Nephron (organoid): ENCODE results near the gene MAPKBP1.

Experiments used
- H3K27ac Mint-ChIP-seq, 3 experiments: 2 replicates each; pipeline ENCODE4 v1.8.0; 2020; ENCODE audit warnings: mixed read lengths in 3 of 3, mild to moderate bottlenecking in 2 of 3, moderate library complexity in 1 of 3
- H3K27me3 Mint-ChIP-seq: 2 replicates; pipeline ENCODE4 v1.8.0; 2021; ENCODE audit warnings: low read depth, mild to moderate bottlenecking, moderate library complexity, mixed read lengths
- H3K36me3 Mint-ChIP-seq: 2 replicates; pipeline ENCODE4 v1.8.0; 2020; ENCODE audit warnings: low read depth, mixed read lengths
- H3K4me1 Mint-ChIP-seq: 2 replicates; pipeline ENCODE4 v1.8.0; 2020; ENCODE audit warnings: mixed read lengths
- H3K4me3 Mint-ChIP-seq, 3 experiments: 2 replicates each; pipeline ENCODE4 v1.8.0; 2020; ENCODE audit warnings: mild to moderate bottlenecking in 3 of 3, mixed read lengths in 3 of 3, moderate library complexity in 2 of 3
- H3K9me3 Mint-ChIP-seq: 2 replicates; pipeline ENCODE4 v1.8.0; 2020; ENCODE audit warnings: mixed read lengths
- CTCF ChIP-seq, 3 experiments: fragments of 200-600 bp; sonication (generic); IDR thresholded peaks; one replicate each; pipeline ENCODE4 v1.5.0; 2021; ENCODE audit warnings: antibody characterized with exemption in 3 of 3; ENCODE audit not compliant: unreplicated experiment in 3 of 3

The MAPKBP1 gene

DNA sequence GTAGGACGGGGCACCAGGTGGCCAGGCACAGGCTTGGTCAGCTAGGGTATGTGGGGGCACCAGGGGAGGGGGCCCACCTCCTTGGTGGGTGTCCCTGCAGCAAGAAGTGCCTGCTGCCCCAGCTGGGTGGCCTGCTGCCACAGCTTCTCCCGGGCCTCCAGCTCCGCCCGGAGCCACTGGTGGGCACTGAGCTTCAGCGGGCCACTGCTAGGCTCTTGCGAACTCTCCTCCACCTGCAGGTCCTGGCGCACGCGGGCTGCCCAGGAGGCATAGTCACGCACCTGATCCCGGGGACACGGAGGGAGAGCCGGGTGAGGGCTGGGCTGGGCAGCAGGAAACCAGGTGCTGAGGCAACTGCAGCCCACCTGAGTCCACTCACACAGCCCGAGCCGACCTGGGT is 94.0 kb downstream of the MAPKBP1 start:
- peaks cover 12% of the 10 kb centered on the region for H3K27me3 Mint-ChIP-seq
- no peaks in the 10 kb centered on the region for H3K9me3 Mint-ChIP-seq
- no peaks in the 10 kb centered on the region for H3K36me3 Mint-ChIP-seq
- H3K4me1 Mint-ChIP-seq: peaks cover 5% of the 10 kb centered on the region
- H3K27ac Mint-ChIP-seq: no peak overlapping the region
- no peak overlapping the region for H3K4me3 Mint-ChIP-seq
- no peak for TF ChIP-seq CTCF (IDR thresholded peaks at IDR 0.05; ENCODE audit: unreplicated experiment in 3 of 3)

- Mint-ChIP-seq H3K4me3 (no peak overlapping the region), H3K9me3 (no peaks in the 10 kb centered on the region), H3K36me3 (no peaks in the 10 kb centered on the region), H3K27me3 (peaks cover 12% of the 10 kb centered on the region), H3K4me1 (peaks cover 5% of the 10 kb centered on the region), H3K27ac (peak overlapping the region in 2 of 3 experiments; percentile 8 to 58)
- TF ChIP-seq CTCF (IDR thresholded peaks at IDR 0.05; ENCODE audit: unreplicated experiment in 3 of 3): no peak
Observed at GRCh38 chr15:41869770-41870688, 95.7 kb downstream of the MAPKBP1 start.

GRCh38 chr15:41870689-41871081 is 96.4 kb downstream of the MAPKBP1 start:
- Mint-ChIP-seq H3K27me3 (peaks cover 12% of the 10 kb centered on the region), H3K4me1 (peaks cover 5% of the 10 kb centered on the region), H3K27ac (peak overlapping the region in 2 of 3 experiments; percentile 8 to 58), H3K4me3 (no peak overlapping the region), H3K36me3 (no peaks in the 10 kb centered on the region), H3K9me3 (no peaks in the 10 kb centered on the region)
- TF ChIP-seq CTCF (IDR thresholded peaks at IDR 0.05; ENCODE audit: unreplicated experiment in 3 of 3): no peak

- Mint-ChIP-seq H3K27me3 (peaks cover 12% of the 10 kb centered on the region), H3K4me1 (peaks cover 5% of the 10 kb centered on the region), H3K4me3 (no peak overlapping the region), H3K27ac (no peak overlapping the region), H3K9me3 (no peaks in the 10 kb centered on the region), H3K36me3 (no peaks in the 10 kb centered on the region)
- TF ChIP-seq CTCF (IDR thresholded peaks at IDR 0.05; ENCODE audit: unreplicated experiment in 3 of 3): no peak
Observed at GRCh38 chr15:41871175-41871905, 97.1 kb downstream of the MAPKBP1 start.

GRCh38 chr15:41872166-41872747 is 98.0 kb downstream of the MAPKBP1 start:
- H3K36me3 Mint-ChIP-seq: no peaks in the 10 kb centered on the region
- no peak overlapping the region for H3K4me3 Mint-ChIP-seq
- no peaks in the 10 kb centered on the region for H3K9me3 Mint-ChIP-seq
- peaks cover 5% of the 10 kb centered on the region for H3K4me1 Mint-ChIP-seq
- peaks cover 12% of the 10 kb centered on the region for H3K27me3 Mint-ChIP-seq
- TF ChIP-seq CTCF (IDR thresholded peaks at IDR 0.05; ENCODE audit: unreplicated experiment in 3 of 3): no peak
- no peak overlapping the region for H3K27ac Mint-ChIP-seq
